HCT116 (cell line): ENCODE data around the gene TSPAN31.

ENCODE experiments used
- ATF3 ChIP-seq: IDR thresholded peaks from 2 replicates; pipeline ENCODE4 v1.6.1; 2012
- CEBPB ChIP-seq: IDR thresholded peaks from 2 replicates; pipeline ENCODE4 v1.6.1; 2012; ENCODE audit warnings: low read depth
- CTCF ChIP-seq, 3 experiments: fragments of 200-600 bp in 1 of 3; sonication (generic) in 1 of 3; IDR thresholded peaks in 2 of 3; conservative IDR thresholded peaks in 1 of 3; 2 replicates each; pipeline ENCODE4 v1.5.1; 2012 to 2017; ENCODE audit warnings: low read depth in 2 of 3, low read length in 2 of 3, antibody characterized with exemption in 1 of 3, borderline replicate concordance in 1 of 3, control low read depth in 1 of 3, mild to moderate bottlenecking in 1 of 3, mixed read lengths in 1 of 3, mixed run types in 1 of 3, moderate library complexity in 1 of 3; ENCODE audit not compliant: insufficient read depth in 1 of 3
- EGR1 ChIP-seq: IDR thresholded peaks from 2 replicates; pipeline ENCODE4 v1.6.1; 2012; ENCODE audit warnings: low read depth
- EZH2 ChIP-seq: fragments of 200-600 bp; sonication (generic); IDR thresholded peaks from 2 replicates; pipeline ENCODE4 v1.6.1; 2017; ENCODE audit warnings: antibody characterized with exemption, mixed run types
- EZH2phosphoT487 ChIP-seq: fragments of 200-600 bp; IDR thresholded peaks from 2 replicates; pipeline ENCODE4 v1.6.1; 2018; ENCODE audit warnings: antibody characterized with exemption, borderline replicate concordance
- JUND ChIP-seq: IDR thresholded peaks from 2 replicates; pipeline ENCODE4 v1.6.1; 2012
- REST ChIP-seq: IDR thresholded peaks from 2 replicates; pipeline ENCODE4 v1.6.1; 2012; ENCODE audit warnings: low read depth
- SIN3A ChIP-seq: IDR thresholded peaks from 2 replicates; pipeline ENCODE4 v1.6.1; 2012; ENCODE audit warnings: low read depth
- YY1 ChIP-seq: IDR thresholded peaks from 2 replicates; pipeline ENCODE4 v1.6.1; 2011; ENCODE audit warnings: low read length, low read depth, moderate library complexity, mild to moderate bottlenecking; ENCODE audit not compliant: insufficient replicate concordance; ENCODE audit errors: extremely low read depth
- ZFX ChIP-seq: fragments of 450-650 bp; IDR thresholded peaks from 2 replicates; pipeline ENCODE4 v1.6.1; 2017
- ZNF274 ChIP-seq: fragments of 200-500 bp; sonication (Bioruptor generic); IDR thresholded peaks from 2 replicates; pipeline ENCODE4 v1.6.1; 2014; ENCODE audit warnings: mild to moderate bottlenecking, low read depth, low read length, inconsistent platforms

GRCh38 chr12:57760347-57760982 is 15.6 kb downstream of the TSPAN31 start:
- no peak for TF ChIP-seq CTCF (IDR thresholded peaks at IDR 0.05 in 2 of 3, conservative IDR thresholded peaks at IDR 0.05 in 1 of 3; ENCODE audit: borderline replicate concordance in 1 of 3, insufficient read depth in 1 of 3, low read depth in 2 of 3, low read length in 2 of 3)
- TF ChIP-seq JUND: no peak
- no peak for TF ChIP-seq REST
- TF ChIP-seq SIN3A: no peak
- no peak for TF ChIP-seq ZFX
- TF ChIP-seq EZH2: no peak
- TF ChIP-seq EZH2phosphoT487: no peak
- TF ChIP-seq CEBPB: no peak
- no peak for TF ChIP-seq YY1
- no peak for TF ChIP-seq ZNF274
- TF ChIP-seq ATF3: no peak
- no peak for TF ChIP-seq EGR1
